ENCODE data around the gene RIN3. TPM values are rescaled to one million over a fixed set of nuclear protein-coding genes. Genes with fewer than 3 reads are reported as not detected.

Gene RIN3, protein sequence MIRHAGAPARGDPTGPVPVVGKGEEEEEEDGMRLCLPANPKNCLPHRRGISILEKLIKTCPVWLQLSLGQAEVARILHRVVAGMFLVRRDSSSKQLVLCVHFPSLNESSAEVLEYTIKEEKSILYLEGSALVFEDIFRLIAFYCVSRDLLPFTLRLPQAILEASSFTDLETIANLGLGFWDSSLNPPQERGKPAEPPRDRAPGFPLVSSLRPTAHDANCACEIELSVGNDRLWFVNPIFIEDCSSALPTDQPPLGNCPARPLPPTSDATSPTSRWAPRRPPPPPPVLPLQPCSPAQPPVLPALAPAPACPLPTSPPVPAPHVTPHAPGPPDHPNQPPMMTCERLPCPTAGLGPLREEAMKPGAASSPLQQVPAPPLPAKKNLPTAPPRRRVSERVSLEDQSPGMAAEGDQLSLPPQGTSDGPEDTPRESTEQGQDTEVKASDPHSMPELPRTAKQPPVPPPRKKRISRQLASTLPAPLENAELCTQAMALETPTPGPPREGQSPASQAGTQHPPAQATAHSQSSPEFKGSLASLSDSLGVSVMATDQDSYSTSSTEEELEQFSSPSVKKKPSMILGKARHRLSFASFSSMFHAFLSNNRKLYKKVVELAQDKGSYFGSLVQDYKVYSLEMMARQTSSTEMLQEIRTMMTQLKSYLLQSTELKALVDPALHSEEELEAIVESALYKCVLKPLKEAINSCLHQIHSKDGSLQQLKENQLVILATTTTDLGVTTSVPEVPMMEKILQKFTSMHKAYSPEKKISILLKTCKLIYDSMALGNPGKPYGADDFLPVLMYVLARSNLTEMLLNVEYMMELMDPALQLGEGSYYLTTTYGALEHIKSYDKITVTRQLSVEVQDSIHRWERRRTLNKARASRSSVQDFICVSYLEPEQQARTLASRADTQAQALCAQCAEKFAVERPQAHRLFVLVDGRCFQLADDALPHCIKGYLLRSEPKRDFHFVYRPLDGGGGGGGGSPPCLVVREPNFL
- polyA plus RNA-seq (2013, experiment 1 of 2) = 2.4 TPM
- polyA plus RNA-seq (2013, experiment 2 of 2) = 2.3 TPM

- Histone ChIP-seq H2BK120ac (ENCODE audit: low read depth, low read length) (peak within 1 kb of the TSS; percentile 70), H3K27me3 (ENCODE audit: insufficient read depth, low read length, poor library complexity) (peaks cover 12% of the 10 kb centered on the region), H3K27ac (ENCODE audit: low read depth, low read length) (no peak within 1 kb of the TSS), H2AK5ac (ENCODE audit: low read length) (no peak within 1 kb of the TSS), H3K36me3 (ENCODE audit: control insufficient read depth, insufficient read depth, low read length) (no peaks in the 10 kb centered on the region), H3K79me1 (ENCODE audit: low read length) (no peaks in the 10 kb centered on the region), H3K9ac (ENCODE audit: low read length) (peak within 1 kb of the TSS; percentile 69), H3K4me1 (ENCODE audit: control insufficient read depth, low read depth, low read length) (no peaks in the 10 kb centered on the region), H3K4me2 (ENCODE audit: low read length) (peak within 1 kb of the TSS; percentile 58), H2BK15ac (replicated peaks; ENCODE audit: low read depth) (no peak within 1 kb of the TSS), H4K5ac (ENCODE audit: low read length) (no peak within 1 kb of the TSS), H3K18ac (ENCODE audit: low read length) (peak within 1 kb of the TSS; percentile 65), H3K4me3 (ENCODE audit: low read length) (peak within 1 kb of the TSS; percentile 41), H3K79me2 (ENCODE audit: control insufficient read depth, insufficient read depth, low read length) (no peaks in the 10 kb centered on the region), H4K8ac (ENCODE audit: low read depth, low read length) (no peak within 1 kb of the TSS), H2BK5ac (ENCODE audit: low read length) (no peak within 1 kb of the TSS), H3K56ac (ENCODE audit: low read length) (peak within 1 kb of the TSS; percentile 85), H3K4ac (ENCODE audit: low read depth, low read length) (peak within 1 kb of the TSS; percentile 2), H3K23ac (ENCODE audit: low read length) (no peak within 1 kb of the TSS)
- no CpG with 5 or more reads among the region's 79 CpGs for WGBS (ENCODE audit: extremely low coverage, insufficient coverage, low lambda C conversion rate)
- DNase-seq = peak; percentile 81
Observed at GRCh38 chr14:92513204-92513965, at the start of gene RIN3. Gene RIN3, plus strand, starts transcription at chr14:92513781. Its CDS starts 152 bp downstream, at chr14:92513933.

DNA sequence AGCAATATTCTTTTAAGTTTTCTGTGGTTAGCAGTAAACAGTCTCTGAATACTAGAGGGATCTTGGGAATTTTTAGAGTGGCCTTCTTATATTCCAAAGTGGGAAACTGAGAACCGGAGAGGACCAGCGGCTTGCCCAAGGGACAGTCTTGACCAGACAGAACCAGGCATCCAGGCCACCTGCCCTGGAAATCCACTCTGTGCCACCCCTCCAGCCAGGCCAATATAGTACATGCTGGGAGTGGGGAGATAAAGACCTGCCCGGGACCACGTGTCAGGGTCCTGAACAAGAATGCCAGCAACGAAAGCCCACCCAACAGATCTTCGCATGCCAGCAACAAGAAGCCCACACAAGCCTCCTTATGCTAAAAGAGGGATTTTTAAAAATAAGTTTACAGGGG is 49.4 kb upstream of the RIN3 start:
- Histone ChIP-seq H3K56ac (ENCODE audit: low read length) (no peak overlapping the region), H3K36me3 (ENCODE audit: control insufficient read depth, insufficient read depth, low read length) (no peaks in the 10 kb centered on the region), H3K4me1 (ENCODE audit: control insufficient read depth, low read depth, low read length) (no peaks in the 10 kb centered on the region), H3K27ac (ENCODE audit: low read depth, low read length) (no peak overlapping the region), H2BK120ac (ENCODE audit: low read depth, low read length) (no peak overlapping the region), H3K79me2 (ENCODE audit: control insufficient read depth, insufficient read depth, low read length) (no peaks in the 10 kb centered on the region), H3K27me3 (ENCODE audit: insufficient read depth, low read length, poor library complexity) (no peaks in the 10 kb centered on the region), H3K23ac (ENCODE audit: low read length) (no peak overlapping the region), H4K5ac (ENCODE audit: low read length) (no peak overlapping the region), H2BK15ac (replicated peaks; ENCODE audit: low read depth) (no peak overlapping the region), H2AK5ac (ENCODE audit: low read length) (no peak overlapping the region), H2BK5ac (ENCODE audit: low read length) (no peak overlapping the region), H3K18ac (ENCODE audit: low read length) (no peak overlapping the region), H4K8ac (ENCODE audit: low read depth, low read length) (no peak overlapping the region), H3K4me3 (ENCODE audit: low read length) (no peak overlapping the region), H3K4ac (ENCODE audit: low read depth, low read length) (no peak overlapping the region), H3K79me1 (ENCODE audit: low read length) (no peaks in the 10 kb centered on the region), H3K4me2 (ENCODE audit: low read length) (no peak overlapping the region), H3K9ac (ENCODE audit: low read length) (no peak overlapping the region)
- DNase-seq = no peak
- no CpG with 5 or more reads among the region's 6 CpGs for WGBS (ENCODE audit: extremely low coverage, insufficient coverage, low lambda C conversion rate)

- WGBS (ENCODE audit: extremely low coverage, insufficient coverage, low lambda C conversion rate) = no CpG with 5 or more reads among the region's 9 CpGs
- DNase-seq = no peak
- Histone ChIP-seq H3K27me3 (ENCODE audit: insufficient read depth, low read length, poor library complexity) (no peaks in the 10 kb centered on the region), H3K4ac (ENCODE audit: low read depth, low read length) (no peak overlapping the region), H2BK15ac (replicated peaks; ENCODE audit: low read depth) (no peak overlapping the region), H3K23ac (ENCODE audit: low read length) (no peak overlapping the region), H4K5ac (ENCODE audit: low read length) (no peak overlapping the region), H3K4me3 (ENCODE audit: low read length) (no peak overlapping the region), H2BK5ac (ENCODE audit: low read length) (no peak overlapping the region), H2BK120ac (ENCODE audit: low read depth, low read length) (no peak overlapping the region), H3K56ac (ENCODE audit: low read length) (no peak overlapping the region), H3K79me2 (ENCODE audit: control insufficient read depth, insufficient read depth, low read length) (no peaks in the 10 kb centered on the region), H3K18ac (ENCODE audit: low read length) (no peak overlapping the region), H2AK5ac (ENCODE audit: low read length) (no peak overlapping the region), H4K8ac (ENCODE audit: low read depth, low read length) (no peak overlapping the region), H3K4me2 (ENCODE audit: low read length) (no peak overlapping the region), H3K79me1 (ENCODE audit: low read length) (no peaks in the 10 kb centered on the region), H3K36me3 (ENCODE audit: control insufficient read depth, insufficient read depth, low read length) (no peaks in the 10 kb centered on the region), H3K27ac (ENCODE audit: low read depth, low read length) (no peak overlapping the region), H3K9ac (ENCODE audit: low read length) (no peak overlapping the region), H3K4me1 (ENCODE audit: control insufficient read depth, low read depth, low read length) (no peaks in the 10 kb centered on the region)
Observed at GRCh38 chr14:92464716-92465115, 48.9 kb upstream of the RIN3 start.

DNA sequence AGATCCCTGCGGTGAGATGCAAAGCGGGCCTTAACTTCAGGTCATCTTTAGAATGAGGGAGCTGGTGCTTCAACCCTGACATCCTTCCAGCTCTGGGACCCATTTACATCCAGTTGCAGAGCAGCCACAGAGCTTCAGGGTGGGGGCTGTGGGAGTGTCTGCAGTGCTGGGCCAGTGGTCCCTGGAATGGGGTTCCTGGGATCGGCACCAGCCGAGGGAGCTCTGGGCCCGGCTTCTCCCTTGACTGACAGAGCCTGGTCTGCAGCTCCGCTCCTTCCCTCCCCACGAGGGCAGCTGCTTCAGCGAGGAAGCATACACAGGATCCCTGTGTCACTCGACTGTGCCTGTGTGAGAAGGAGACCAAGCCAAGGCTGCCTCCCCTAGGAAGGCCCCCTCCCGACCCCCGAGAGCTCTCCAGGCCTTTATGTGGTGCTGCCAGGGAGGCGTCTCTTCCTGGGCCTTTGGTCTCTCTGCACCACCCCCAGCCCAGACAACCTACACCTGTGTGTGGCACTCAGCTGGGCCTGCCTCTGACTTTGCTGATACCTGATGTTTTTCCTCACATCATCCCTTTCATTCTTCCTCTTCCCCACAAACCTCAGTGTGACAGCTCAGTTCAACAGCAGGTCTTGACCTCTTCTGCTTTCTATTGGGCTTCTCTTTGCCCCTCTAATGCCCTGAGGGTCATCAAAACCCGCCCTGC is 48.1 kb upstream of the RIN3 start:
- no peak overlapping the region for H3K56ac ChIP-seq (ENCODE audit: low read length)
- H3K27me3 ChIP-seq (ENCODE audit: insufficient read depth, low read length, poor library complexity) = no peaks in the 10 kb centered on the region
- no peak overlapping the region for H4K5ac ChIP-seq (ENCODE audit: low read length)
- no peak overlapping the region for H2AK5ac ChIP-seq (ENCODE audit: low read length)
- H2BK15ac ChIP-seq (replicated peaks; ENCODE audit: low read depth) = no peak overlapping the region
- no peak overlapping the region for H3K27ac ChIP-seq (ENCODE audit: low read depth, low read length)
- H3K79me1 ChIP-seq (ENCODE audit: low read length) = no peaks in the 10 kb centered on the region
- DNase-seq = no peak
- H3K18ac ChIP-seq (ENCODE audit: low read length) = no peak overlapping the region
- H3K4me1 ChIP-seq (ENCODE audit: control insufficient read depth, low read depth, low read length) = no peaks in the 10 kb centered on the region
- no peak overlapping the region for H4K8ac ChIP-seq (ENCODE audit: low read depth, low read length)
- no peak overlapping the region for H2BK120ac ChIP-seq (ENCODE audit: low read depth, low read length)
- no peak overlapping the region for H3K4me3 ChIP-seq (ENCODE audit: low read length)
- H3K9ac ChIP-seq (ENCODE audit: low read length) = no peak overlapping the region
- no peaks in the 10 kb centered on the region for H3K36me3 ChIP-seq (ENCODE audit: control insufficient read depth, insufficient read depth, low read length)
- no CpG with 5 or more reads among the region's 13 CpGs for WGBS (ENCODE audit: extremely low coverage, insufficient coverage, low lambda C conversion rate)
- no peaks in the 10 kb centered on the region for H3K79me2 ChIP-seq (ENCODE audit: control insufficient read depth, insufficient read depth, low read length)
- no peak overlapping the region for H3K23ac ChIP-seq (ENCODE audit: low read length)
- H2BK5ac ChIP-seq (ENCODE audit: low read length) = no peak overlapping the region
- H3K4me2 ChIP-seq (ENCODE audit: low read length) = no peak overlapping the region
- H3K4ac ChIP-seq (ENCODE audit: low read depth, low read length) = no peak overlapping the region

DNA sequence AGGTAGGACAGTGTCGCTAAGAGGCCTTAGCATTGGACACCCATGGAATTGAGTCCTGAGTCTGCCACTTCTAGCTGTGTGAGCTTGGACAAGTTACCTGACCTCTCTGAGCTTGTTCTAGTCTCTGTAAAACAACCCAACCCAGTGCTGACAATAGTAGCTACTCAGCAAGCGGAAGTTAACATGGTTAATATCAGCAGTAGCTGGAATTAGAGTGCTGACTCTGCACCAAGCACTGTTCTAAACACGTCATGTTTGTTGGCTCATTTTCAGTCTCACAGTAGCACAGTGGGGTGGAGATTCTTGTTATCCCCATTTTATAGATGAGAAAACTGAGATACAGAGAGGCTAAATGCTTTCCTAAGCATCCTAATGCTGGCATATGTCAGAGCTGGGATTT is 47.5 kb upstream of the RIN3 start:
- Histone ChIP-seq H3K79me2 (ENCODE audit: control insufficient read depth, insufficient read depth, low read length) (no peaks in the 10 kb centered on the region), H3K4me2 (ENCODE audit: low read length) (no peak overlapping the region), H3K18ac (ENCODE audit: low read length) (no peak overlapping the region), H4K5ac (ENCODE audit: low read length) (no peak overlapping the region), H2AK5ac (ENCODE audit: low read length) (no peak overlapping the region), H2BK5ac (ENCODE audit: low read length) (no peak overlapping the region), H4K8ac (ENCODE audit: low read depth, low read length) (no peak overlapping the region), H2BK15ac (replicated peaks; ENCODE audit: low read depth) (no peak overlapping the region), H3K27me3 (ENCODE audit: insufficient read depth, low read length, poor library complexity) (no peaks in the 10 kb centered on the region), H3K9ac (ENCODE audit: low read length) (no peak overlapping the region), H3K4me3 (ENCODE audit: low read length) (no peak overlapping the region), H3K23ac (ENCODE audit: low read length) (no peak overlapping the region), H3K27ac (ENCODE audit: low read depth, low read length) (no peak overlapping the region), H3K4ac (ENCODE audit: low read depth, low read length) (no peak overlapping the region), H3K79me1 (ENCODE audit: low read length) (no peaks in the 10 kb centered on the region), H3K36me3 (ENCODE audit: control insufficient read depth, insufficient read depth, low read length) (no peaks in the 10 kb centered on the region), H3K56ac (ENCODE audit: low read length) (no peak overlapping the region), H2BK120ac (ENCODE audit: low read depth, low read length) (no peak overlapping the region), H3K4me1 (ENCODE audit: control insufficient read depth, low read depth, low read length) (no peaks in the 10 kb centered on the region)
- DNase-seq = no peak
- WGBS (ENCODE audit: extremely low coverage, insufficient coverage, low lambda C conversion rate) = no CpG with 5 or more reads among the region's 3 CpGs

Data from mesendoderm (in vitro differentiated cells).